GM12874 (cell line): ENCODE measurements around the gene ATXN8OS.

ENCODE experiments used
- CTCF ChIP-seq: IDR thresholded peaks from 2 replicates; pipeline ENCODE4 v1.5.1; 2011; ENCODE audit warnings: low read depth, mild to moderate bottlenecking, control low read depth, low read length, moderate library complexity; ENCODE audit not compliant: insufficient read depth

The ATXN8OS gene

DNA sequence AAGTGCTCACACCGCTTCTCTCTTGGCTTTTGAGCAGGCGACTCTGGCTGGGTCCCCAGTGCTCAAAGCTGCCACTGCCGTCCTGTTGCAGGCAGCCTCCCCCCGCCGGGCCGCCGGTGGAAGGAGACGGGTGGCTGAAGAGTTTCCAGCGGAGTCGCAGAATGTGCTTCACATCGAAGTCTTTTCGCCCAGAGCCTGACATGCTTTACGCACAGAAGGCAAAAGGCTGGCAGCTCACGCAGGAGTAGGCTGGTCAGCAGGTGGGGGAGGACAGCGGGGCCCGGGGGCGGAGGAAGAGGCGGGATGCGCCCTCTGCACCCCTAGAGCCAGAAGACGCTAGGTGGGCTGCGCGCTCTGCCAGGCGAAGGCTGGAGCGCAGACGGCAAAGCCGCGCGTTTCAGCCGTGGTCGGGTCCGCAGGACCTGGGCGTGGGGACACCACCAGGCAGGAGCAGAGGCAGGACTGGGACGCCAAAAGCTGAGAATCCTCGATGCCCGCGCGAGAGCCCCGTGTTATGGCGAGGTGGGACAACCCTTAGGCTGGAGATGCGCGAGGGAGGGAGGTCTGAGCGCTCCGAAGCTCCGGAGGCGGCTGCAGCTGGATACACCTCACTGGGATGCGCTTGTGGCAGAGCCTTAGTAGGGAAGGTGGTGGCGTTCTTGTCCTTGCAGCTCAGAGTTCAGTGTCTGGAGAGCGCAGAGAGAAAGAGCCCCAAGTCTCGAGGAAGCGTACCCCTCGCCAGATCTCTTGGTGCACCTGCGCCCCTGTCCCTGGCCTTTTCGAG, at the start of gene ATXN8OS:
Gene ATXN8OS (plus strand): TSS at position 329 of the 784 bp plus-strand sequence.
- TF ChIP-seq CTCF: no peak

DNA sequence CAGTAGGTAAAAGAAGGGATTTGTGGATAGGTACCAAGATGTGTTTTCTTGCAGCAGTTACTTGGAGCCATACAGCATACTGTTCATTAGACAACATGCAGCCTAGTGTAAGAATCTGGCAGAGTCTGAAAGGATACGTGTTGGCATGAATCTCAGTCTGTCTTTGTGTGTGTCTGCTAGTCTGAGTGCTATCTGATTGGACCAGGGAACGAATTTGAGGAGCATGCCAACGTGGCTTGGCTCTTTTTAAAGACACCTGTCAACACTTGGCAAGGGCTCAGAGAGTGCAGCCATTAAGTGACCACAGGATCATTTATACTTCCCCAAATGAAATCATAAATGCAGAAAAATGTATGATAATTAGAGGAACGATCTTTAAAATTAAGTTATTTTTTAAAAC, 27.6 kb upstream of the ATXN8OS start:
- no peak for TF ChIP-seq CTCF

- no peak for TF ChIP-seq CTCF
Measured at GRCh38 chr13:70087247-70087646, 20.4 kb upstream of the ATXN8OS start.

DNA sequence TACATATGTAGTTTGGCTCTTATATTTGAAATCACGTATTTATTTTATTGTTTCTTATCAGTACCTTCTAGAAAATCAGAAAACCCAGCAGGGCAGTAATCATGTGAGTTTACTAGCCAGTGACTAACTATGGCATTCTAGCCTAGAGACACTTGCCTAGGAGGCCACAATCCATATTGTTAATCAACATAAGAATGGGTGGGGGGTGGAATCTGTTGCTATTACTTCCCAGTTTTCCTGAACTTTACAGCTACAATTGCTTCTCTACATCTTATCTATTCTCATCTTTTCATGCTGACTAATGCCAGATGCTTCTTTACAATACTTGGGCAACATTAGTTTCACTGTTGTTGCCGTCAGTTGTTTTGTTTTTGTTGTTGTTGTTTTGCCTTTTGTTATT, 18.7 kb upstream of the ATXN8OS start:
- no peak for TF ChIP-seq CTCF

- no peak for TF ChIP-seq CTCF
Measured at GRCh38 chr13:70090036-70090723, 17.4 kb upstream of the ATXN8OS start.

GRCh38 chr13:70098669-70099068, 9.0 kb upstream of the ATXN8OS start:
- no peak for TF ChIP-seq CTCF

- no peak for TF ChIP-seq CTCF
Measured at GRCh38 chr13:70104481-70104880, 3.1 kb upstream of the ATXN8OS start.
